Peyer's patch (tissue), 4 donors: ENCODE measurements around the gene PROK2.

Experiments used
- POLR2A ChIP-seq, 2 donors: fragments of 450-650 bp; IDR thresholded peaks; one replicate each; pipeline ENCODE4 v1.5.1; 2017; ENCODE audit warnings: antibody characterized with exemption in 2 of 2, mild to moderate bottlenecking in 2 of 2, moderate library complexity in 2 of 2
- TF ChIP-seq, protein P1 (sequence below), 6 experiments: fragments of 450-650 bp in 4 of 6; fragments of 200-600 bp in 2 of 6; sonication (generic) in 1 of 6; IDR thresholded peaks; one replicate each; pipeline ENCODE4 v1.5.1; 2017 to 2019; ENCODE audit warnings: antibody characterized with exemption in 6 of 6, mild to moderate bottlenecking in 3 of 6, moderate library complexity in 1 of 6

DNA sequence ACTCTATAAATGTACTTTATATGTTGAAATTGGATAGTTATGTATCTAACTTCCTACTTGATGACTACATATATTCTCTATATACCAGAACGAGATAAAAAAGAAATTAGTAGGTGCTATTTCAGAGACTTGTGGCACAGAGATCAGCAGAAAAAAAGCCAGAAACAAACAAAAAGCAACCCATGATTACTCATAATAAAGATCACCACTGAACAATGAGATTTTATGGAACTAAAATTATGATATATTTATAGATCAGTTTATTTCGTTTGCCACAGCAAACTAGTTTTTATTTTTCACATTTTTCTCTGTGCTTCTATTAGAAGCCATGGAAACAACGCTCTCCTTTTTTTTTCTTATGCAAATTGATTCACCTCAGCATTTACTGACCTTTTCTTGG, 15.1 kb upstream of the PROK2 start:
- no peak for TF ChIP-seq POLR2A (IDR thresholded peaks at IDR 0.05)
- TF ChIP-seq, protein P1, sequence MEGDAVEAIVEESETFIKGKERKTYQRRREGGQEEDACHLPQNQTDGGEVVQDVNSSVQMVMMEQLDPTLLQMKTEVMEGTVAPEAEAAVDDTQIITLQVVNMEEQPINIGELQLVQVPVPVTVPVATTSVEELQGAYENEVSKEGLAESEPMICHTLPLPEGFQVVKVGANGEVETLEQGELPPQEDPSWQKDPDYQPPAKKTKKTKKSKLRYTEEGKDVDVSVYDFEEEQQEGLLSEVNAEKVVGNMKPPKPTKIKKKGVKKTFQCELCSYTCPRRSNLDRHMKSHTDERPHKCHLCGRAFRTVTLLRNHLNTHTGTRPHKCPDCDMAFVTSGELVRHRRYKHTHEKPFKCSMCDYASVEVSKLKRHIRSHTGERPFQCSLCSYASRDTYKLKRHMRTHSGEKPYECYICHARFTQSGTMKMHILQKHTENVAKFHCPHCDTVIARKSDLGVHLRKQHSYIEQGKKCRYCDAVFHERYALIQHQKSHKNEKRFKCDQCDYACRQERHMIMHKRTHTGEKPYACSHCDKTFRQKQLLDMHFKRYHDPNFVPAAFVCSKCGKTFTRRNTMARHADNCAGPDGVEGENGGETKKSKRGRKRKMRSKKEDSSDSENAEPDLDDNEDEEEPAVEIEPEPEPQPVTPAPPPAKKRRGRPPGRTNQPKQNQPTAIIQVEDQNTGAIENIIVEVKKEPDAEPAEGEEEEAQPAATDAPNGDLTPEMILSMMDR (IDR thresholded peaks at IDR 0.05), result no peak
